ENCODE data around the gene ADPRH. TPM values are rescaled to one million over a fixed set of nuclear protein-coding genes. Genes with fewer than 3 reads are reported as not detected.

ADPRH gene
- total RNA-seq, 4 donors from 2014 or later: 8.7 to 16.0 (median 14.5) TPM

DNA sequence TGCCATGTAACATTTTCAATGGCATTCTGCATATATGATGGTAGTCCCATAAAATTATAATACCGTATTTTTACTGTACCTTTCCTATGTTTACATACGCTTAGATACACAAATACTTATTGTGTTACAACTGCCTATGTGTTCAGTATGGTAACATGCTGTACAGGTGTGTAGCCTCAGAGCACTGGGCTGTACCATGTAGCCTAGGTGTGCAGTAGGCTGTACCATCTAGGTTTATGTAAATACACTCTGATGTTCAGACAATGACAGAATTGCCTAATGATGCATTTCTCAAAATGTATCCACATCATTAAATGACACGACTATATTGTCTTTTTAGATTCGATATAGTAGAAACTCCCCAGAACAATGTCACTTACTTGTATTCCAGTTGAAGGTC lies 42.5 kb upstream of the ADPRH start:
- Histone ChIP-seq H3K27ac (no peak overlapping the region), H3K4me1 (no peaks in the 10 kb centered on the region), H3K36me3 (no peaks in the 10 kb centered on the region), H3K4me3 (replicated peaks in 1 of 3) (no peak overlapping the region), H3K27me3 (no peaks in the 10 kb centered on the region), H3K9me3 (no peaks in the 10 kb centered on the region)
- intact Hi-C loops (cut with DNase I): no loop called here
- WGBS, 2 donors: 96 to 98% methylated on average over 4 of the region's 4 CpGs
- TF ChIP-seq POLR2A (IDR thresholded peaks at IDR 0.05): no peak
- TF ChIP-seq, protein P1, sequence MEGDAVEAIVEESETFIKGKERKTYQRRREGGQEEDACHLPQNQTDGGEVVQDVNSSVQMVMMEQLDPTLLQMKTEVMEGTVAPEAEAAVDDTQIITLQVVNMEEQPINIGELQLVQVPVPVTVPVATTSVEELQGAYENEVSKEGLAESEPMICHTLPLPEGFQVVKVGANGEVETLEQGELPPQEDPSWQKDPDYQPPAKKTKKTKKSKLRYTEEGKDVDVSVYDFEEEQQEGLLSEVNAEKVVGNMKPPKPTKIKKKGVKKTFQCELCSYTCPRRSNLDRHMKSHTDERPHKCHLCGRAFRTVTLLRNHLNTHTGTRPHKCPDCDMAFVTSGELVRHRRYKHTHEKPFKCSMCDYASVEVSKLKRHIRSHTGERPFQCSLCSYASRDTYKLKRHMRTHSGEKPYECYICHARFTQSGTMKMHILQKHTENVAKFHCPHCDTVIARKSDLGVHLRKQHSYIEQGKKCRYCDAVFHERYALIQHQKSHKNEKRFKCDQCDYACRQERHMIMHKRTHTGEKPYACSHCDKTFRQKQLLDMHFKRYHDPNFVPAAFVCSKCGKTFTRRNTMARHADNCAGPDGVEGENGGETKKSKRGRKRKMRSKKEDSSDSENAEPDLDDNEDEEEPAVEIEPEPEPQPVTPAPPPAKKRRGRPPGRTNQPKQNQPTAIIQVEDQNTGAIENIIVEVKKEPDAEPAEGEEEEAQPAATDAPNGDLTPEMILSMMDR (IDR thresholded peaks at IDR 0.05): no peak
- DNase-seq: no peak

DNA sequence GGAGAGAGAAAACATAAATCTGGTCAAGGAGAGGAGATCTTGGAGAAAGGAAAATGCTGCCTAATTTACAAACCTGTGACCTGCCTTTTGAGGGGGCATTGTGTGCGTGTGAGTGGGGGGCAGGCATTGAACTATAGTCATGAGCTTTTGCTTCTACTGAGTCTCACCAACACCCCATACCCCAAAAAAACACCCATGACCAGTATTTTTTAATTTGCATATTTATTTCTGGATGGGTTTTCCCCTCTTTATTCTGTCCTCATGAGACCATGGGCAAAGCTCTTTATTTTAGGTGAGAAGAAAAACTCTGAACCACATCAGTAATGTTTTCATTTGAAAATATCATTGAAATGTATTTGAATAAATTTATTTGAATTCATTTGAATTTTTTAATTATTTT lies 40.5 kb upstream of the ADPRH start:
- no peak for DNase-seq
- WGBS, 2 donors: 91 to 97% methylated on average over 1 of the region's 1 CpG
- intact Hi-C loops (cut with DNase I): no loop called here
- Histone ChIP-seq H3K9me3 (no peaks in the 10 kb centered on the region), H3K36me3 (no peaks in the 10 kb centered on the region), H3K4me3 (replicated peaks in 1 of 3) (no peak overlapping the region), H3K4me1 (no peaks in the 10 kb centered on the region), H3K27me3 (no peaks in the 10 kb centered on the region), H3K27ac (no peak overlapping the region)
- TF ChIP-seq, protein P1 (IDR thresholded peaks at IDR 0.05): no peak
- no peak for TF ChIP-seq POLR2A (IDR thresholded peaks at IDR 0.05)

DNA sequence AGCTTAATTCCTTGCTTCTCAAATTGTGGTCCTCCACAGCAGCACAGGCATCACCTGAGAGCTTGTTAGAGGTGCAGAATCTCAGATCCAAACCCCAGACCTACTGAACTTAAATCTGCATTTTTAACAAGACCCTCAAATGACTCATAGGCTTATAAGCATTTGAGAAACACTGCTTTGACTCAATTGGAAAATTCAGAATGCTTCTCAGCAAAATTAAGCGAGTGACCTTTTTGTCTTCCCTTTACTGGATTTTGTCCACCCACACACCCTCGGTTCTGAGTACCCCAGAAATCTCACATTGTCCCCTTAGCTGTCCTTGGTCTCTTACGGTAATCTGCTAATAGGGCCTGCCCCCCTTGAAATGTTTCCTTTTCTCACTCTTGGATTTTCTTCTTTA lies 37.7 kb upstream of the ADPRH start:
- 80 to 86% methylated on average over 3 of the region's 3 CpGs for WGBS, 2 donors
- Histone ChIP-seq H3K4me1 (no peaks in the 10 kb centered on the region), H3K27ac (no peak overlapping the region), H3K4me3 (replicated peaks in 1 of 3) (no peak overlapping the region), H3K27me3 (no peaks in the 10 kb centered on the region), H3K9me3 (no peaks in the 10 kb centered on the region), H3K36me3 (no peaks in the 10 kb centered on the region)
- TF ChIP-seq POLR2A (IDR thresholded peaks at IDR 0.05): no peak
- TF ChIP-seq, protein P1 (IDR thresholded peaks at IDR 0.05): no peak
- intact Hi-C loops (cut with DNase I): no loop called here
- DNase-seq: no peak

DNA sequence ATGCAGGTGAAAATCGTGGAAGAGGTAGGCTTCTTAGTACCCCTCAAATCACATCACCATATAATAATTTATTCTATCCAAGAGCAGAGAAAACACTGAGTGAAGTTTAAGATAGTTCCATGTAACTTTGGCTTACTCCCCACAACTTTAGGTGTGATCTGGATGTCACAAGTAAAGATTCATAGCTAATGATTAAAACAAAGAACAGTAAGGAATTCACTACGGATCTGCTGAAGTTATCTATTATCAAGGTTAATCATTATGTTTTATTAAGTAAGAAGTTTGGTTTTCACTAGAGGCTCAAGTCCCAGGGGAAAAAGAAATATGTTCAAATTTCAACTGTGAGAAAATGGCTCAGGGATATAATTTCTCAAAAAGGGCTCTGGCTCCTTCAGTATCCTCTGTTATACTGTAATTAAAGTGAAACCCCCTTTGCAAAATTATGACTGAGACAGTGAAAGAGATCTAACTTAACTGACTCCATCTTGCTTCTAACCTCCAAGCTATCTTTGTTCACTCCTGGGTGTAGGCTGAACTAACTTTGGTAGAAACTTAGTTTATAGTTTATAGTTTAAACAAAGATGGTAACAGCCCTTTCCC lies 37.0 kb upstream of the ADPRH start:
- no peak overlapping the region for H3K4me3 ChIP-seq (replicated peaks in 1 of 3)
- 88% methylated on average over 2 of the region's 2 CpGs for WGBS, 2 donors
- no peaks in the 10 kb centered on the region for H3K4me1 ChIP-seq
- H3K36me3 ChIP-seq: no peaks in the 10 kb centered on the region
- no peak overlapping the region for H3K27ac ChIP-seq
- TF ChIP-seq POLR2A (IDR thresholded peaks at IDR 0.05): no peak
- TF ChIP-seq, protein P1 (IDR thresholded peaks at IDR 0.05): no peak
- DNase-seq: no peak
- intact Hi-C loops (cut with DNase I): no loop called here
- no peaks in the 10 kb centered on the region for H3K9me3 ChIP-seq
- no peaks in the 10 kb centered on the region for H3K27me3 ChIP-seq

DNA sequence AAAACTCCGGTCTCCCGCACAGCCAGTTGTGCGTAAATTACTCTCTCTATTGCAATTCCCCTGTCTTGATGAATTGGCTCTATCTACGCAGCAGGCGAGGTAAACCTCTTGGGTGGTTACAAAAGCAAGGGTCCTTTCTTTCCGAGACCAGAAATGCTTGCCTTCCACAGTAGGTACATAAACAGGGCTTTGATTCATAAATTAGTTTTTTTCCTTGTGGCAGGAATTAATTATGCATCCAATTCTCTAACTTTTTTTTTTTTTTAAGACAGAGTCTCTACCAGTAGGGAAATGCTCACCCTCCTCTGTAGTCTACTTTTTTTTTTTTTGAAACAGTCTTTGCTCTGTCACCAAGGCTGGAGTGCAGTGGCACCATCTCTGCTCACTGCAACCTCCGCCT lies 36.1 kb upstream of the ADPRH start:
- intact Hi-C loops (cut with DNase I): no loop called here
- Histone ChIP-seq H3K9me3 (no peaks in the 10 kb centered on the region), H3K27ac (no peak overlapping the region), H3K27me3 (no peaks in the 10 kb centered on the region), H3K4me3 (replicated peaks in 1 of 3) (no peak overlapping the region), H3K36me3 (no peaks in the 10 kb centered on the region), H3K4me1 (no peaks in the 10 kb centered on the region)
- DNase-seq: no peak
- whole genome bisulfite sequencing, 2 donors: 92 to 94% methylated on average over 7 of the region's 7 CpGs
- TF ChIP-seq POLR2A (IDR thresholded peaks at IDR 0.05): no peak
- TF ChIP-seq, protein P1 (IDR thresholded peaks at IDR 0.05): no peak

All from thyroid gland (tissue), 4 donors.